Measurements from ENCODE around the gene TACSTD2.
"Not testable (repeated sequence)": the region's sequence is repeated elsewhere in the genome, so short reads cannot be mapped to it uniquely, and the experiment has no call there.

Gene TACSTD2, protein sequence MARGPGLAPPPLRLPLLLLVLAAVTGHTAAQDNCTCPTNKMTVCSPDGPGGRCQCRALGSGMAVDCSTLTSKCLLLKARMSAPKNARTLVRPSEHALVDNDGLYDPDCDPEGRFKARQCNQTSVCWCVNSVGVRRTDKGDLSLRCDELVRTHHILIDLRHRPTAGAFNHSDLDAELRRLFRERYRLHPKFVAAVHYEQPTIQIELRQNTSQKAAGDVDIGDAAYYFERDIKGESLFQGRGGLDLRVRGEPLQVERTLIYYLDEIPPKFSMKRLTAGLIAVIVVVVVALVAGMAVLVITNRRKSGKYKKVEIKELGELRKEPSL

DNA sequence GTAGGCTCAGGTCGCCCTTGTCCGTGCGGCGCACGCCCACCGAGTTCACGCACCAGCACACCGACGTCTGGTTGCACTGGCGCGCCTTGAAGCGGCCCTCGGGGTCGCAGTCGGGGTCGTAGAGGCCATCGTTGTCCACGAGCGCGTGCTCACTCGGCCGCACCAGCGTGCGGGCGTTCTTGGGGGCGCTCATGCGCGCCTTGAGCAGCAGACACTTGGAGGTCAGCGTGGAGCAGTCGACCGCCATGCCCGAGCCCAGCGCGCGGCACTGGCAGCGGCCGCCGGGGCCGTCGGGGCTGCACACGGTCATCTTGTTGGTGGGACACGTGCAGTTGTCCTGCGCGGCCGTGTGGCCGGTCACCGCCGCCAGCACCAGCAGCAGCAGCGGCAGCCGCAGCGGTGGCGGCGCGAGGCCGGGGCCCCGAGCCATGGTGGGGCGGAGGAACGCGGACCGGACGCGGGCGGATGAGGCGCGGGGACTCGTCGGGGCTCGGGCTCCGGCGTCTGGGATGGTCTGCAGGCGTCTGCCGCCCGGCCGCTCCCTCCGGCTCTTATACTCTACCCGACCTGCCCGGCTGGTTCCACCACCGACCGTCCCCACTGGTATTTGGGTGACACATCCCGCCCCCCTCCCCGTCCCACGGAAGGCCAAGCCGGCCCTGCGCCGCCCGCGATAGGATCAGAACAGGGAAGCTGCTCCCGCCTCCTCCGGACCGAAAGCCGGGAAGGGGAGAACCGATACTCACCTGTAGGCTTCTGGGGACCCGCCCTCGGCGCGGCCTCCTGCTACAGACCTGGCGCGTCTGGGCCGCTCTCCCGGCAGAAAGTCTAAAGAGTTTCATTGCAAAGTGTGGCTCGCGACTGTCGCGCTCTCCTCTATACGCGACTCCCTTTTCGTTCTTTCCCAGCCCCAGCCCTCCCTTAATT lies at the start of gene TACSTD2:
TSS of gene TACSTD2 (minus strand) at position 526 of the 927 bp plus-strand sequence. CDS start at position 430, 96 bp downstream.
- DNase-seq: no peak

DNA sequence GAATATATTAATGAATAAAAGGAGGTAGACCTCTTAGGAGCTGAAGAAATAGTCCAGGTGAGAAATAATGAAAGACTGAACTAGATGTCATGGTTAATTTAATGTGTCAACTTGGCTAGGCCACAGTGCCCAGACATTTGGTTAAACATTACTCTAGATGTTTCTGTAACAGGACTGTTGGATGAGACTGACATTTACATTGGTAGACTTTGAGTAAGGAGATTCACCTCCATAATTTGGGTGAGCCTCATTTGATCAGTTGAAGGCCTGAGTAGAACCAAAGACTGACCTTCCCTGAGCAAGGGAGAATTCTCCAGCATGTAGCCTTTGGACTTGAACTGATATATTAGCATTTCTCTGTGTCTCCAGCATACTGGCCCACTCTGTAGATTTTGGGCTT lies 49.2 kb upstream of the TACSTD2 start:
- DNase-seq: no peak

DNA sequence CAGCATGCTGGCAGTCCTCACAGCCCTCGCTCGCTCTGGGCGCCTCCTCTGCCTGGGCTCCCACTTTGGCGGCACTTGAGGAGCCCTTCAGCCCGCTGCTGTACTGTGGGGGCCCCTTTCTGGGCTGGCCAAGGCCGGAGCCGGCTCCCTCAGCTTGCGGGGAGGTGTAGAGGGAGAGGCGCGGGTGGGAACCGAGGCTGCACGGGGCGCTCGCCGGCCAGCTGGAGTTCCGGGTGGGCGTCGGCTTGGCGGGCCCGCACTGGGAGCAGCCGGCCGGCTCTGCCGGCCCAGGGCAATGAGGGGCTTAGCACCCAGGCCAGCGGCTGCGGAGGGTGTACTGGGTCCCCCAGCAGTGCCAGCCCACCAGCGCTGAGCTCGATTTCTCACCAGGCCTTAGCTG lies 46.2 kb upstream of the TACSTD2 start:
- not testable (repeated sequence) for DNase-seq

DNA sequence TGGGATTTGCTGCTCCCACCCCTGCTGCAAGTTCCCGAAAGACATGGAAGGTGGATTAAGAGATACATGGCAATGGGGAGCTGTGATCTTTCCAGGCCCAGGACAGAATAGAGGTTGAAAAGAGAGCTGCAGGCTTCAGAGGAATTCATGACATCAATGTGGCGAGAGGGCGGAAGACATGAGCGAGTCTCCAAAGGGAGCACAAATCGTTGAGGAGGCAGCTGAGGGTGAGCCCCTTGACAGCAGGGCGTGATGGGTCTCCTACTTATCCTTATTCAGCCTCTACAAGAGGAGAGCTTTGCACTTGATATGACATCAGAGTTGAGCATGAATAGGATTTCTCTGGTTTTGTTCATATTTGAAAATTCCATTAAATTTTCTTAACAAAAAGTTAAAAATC lies 45.5 kb upstream of the TACSTD2 start:
- no peak for DNase-seq

DNA sequence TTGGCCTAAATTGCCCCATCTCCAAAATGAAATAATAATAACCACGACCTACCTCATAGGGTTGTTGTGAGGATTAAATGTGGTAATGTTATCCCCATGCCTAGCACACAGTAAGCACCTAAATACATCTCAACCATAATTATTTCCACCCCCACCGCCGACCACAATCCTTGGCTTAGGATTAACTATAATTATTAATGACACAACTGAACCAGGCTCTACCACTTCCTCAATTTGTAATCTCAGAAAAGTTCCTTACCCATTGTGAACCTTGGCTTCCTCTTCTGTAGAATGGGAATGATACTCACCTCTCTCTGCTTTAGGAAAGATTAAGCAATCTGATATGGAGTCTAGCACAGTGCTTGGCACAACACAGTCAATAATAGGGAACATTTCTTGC lies 44.3 kb upstream of the TACSTD2 start:
- no peak for DNase-seq

DNA sequence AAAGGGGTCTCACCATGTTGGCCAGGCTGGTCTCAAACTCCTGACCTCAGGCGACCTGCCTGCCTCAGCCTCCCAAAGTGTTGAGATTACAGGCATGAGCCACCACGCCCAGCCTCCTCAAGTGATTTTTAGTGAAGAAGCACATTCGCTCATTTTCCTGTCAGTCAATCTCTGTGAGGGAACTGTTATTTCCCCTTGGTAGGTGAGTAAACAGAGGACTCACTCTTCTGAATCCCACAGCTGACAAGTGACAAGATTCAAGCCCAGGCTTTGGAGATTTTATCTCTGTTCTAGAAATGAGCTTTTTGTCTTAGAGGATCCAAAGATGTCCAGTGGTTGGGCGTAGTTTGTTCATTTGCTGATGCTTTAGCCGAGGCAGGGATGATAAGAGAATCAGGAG lies 43.9 kb upstream of the TACSTD2 start:
- no peak for DNase-seq

DNA sequence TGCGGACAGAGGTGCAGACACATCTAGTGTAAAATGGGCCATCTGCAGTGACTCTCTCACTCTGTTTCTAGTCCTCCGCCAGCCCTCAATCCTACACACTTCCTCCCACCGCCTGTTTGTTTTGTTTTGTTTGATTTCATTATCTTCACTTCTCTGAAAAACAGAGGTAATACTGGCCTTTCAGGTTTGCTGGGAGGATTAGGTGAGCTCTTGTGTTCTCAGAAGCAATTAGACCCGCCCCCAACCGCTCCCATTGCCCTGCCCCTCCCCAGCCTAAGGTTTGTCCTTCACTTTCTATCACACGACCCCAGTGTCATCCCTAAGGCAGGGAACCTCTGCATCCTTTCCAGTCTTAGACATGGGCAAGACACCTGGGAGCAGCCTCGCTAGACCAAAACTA lies 43.2 kb upstream of the TACSTD2 start:
- DNase-seq: peak; percentile 17

DNA sequence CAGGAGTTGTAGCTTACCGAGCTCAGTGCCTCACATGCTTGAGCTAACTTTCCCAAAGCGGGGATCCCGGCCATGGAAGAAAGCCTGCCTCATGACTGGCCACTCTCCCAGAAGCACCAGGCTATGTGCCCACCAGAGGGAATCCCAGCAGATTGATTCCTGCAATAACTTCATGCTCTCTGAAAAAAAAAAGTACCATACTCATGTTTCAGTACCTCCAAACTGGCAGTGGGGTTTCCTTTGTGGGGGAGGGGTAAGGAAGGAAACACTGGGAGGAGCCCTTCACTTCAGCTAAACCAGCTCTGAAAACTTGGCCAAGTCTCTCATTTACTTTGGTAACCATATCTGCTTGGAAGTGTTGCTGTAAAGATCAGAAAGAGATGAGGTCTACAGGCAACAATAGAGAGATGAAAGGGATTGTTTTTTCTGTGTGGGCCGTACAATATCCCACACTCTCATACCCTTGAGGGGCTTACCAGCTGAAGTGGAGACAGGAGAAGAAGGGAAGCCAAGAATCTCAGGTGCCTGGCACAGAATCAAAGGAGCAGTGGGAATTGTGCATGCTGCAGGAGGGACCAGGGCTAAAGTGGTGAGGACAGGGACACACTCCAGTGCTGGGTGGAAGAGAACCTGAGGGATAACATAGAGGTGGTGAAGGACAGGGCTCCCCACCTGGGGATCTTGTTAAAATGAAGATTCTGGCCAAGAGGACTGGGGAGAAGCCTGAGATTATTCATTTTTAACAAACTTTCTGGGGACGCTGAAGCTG lies 42.4 kb upstream of the TACSTD2 start:
- DNase-seq: no peak

DNA sequence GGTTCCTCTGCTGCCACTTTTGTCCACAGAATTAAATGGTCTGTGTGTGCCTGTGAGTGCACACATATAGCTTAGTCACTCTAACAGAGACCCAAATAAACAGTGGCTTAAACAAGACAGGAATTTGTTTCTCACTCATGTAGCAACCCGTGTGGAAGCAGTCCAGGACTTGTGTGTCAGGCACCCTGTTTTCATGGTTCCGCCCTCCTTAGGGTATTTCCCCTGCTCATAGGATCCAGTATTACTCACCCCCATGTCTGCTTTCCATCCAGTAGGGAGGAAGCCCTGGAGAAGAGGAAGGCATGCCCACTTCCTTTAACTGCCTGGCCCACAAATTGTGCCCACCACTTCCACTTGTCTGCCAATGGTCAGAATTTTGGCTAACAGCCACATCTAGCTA lies 41.3 kb upstream of the TACSTD2 start:
- DNase-seq: no peak

DNA sequence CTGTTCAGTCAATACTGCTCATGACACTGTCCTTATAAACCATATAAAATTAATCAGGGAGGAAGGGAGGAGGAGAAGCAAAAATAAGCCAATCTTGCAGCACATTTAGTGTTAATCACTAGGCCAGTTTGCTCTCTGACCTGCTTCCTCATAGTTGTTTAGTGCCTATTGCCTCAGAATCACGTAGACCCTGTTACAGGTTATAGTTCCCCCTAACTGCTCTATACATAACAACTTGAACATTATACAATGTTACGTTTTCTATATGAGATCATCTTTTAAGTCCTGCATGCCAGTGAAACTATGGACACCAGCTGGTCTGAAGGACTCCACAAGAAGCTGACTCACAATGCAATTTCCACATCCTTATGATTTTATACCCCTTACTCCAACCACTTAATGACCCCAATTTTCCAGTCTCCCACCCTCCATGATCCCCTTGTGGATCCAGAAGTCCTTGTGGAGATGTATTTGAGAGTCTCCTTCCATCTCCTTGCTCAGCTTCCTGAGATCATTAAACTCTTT lies 34.9 kb upstream of the TACSTD2 start:
- DNase-seq: no peak

DNA sequence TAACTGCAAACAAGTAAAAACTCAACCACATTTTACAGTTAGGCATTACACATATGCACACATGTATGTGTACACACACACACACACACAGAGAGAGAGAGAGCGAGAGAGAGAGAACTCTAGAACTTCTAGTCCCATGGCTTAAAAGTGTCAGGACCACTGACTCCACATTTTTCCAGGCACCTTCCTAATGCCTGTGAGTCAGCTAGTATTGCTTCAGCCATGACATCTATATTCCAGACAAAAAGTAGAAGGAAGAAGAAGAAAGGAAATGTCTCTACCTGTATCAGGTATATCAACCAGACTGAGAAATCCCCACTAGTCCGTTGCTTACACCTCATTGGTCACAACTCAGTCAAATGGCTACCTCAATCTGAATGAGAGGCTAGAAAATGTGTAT lies 31.9 kb upstream of the TACSTD2 start:
- no peak for DNase-seq

DNA sequence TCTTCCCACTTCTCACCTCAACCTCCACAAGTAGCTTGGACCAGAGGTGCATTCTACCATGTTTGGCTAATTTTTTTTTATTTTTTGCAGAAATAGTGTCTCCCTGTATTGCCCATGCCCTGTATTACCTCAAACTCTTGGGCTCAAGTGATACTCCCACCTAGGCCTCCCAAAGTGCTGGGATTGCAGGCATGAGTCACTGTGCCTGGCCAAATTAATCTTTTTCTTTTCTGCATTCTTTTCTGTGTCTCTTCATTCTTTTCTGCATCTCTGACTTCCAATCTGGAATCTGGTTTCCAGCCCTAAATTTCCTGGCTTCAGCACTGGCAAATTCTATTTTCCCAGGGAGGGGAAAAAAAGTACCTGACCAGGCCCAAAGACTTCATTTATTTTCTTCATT lies 31.2 kb upstream of the TACSTD2 start:
- DNase-seq: no peak

DNA sequence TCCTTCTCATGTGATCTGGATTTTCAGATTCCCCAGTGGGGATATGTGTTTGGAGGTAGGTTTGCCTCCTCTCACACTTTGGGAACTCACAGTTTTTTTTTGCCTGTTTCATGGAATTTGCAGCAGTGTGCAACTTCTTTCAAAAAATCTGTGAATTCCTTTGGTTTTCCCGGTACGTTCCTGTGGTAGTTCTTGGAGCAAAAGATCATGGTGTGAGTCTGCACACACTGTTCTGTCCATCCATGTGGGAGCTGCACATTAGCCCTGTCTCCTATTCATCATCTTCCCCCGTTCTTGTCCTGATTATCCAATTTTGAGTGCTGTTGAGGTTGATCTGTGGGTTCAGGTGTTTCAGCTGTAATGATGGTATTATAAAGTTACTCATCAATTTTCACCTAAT lies 30.3 kb upstream of the TACSTD2 start:
- no peak for DNase-seq

DNA sequence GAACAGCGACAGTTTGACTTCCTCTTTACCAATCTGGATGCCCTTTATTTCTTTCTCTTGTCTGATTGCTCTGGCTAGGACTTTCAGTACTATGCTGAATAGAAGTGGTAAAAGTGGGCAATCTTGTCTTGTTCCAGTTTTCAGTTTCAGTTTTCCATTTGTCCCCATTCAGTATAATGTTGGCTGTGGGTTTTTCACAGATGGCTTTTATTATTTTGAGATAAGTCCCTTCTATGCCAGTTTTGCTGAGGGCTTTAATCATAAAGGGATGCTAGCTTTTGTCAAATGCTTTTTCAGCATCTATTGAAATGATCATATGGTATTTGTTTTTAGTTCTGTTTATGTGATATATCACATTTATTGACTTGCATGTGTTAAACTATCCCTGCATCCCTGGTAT lies 24.9 kb upstream of the TACSTD2 start:
- DNase-seq: not testable (repeated sequence)

DNA sequence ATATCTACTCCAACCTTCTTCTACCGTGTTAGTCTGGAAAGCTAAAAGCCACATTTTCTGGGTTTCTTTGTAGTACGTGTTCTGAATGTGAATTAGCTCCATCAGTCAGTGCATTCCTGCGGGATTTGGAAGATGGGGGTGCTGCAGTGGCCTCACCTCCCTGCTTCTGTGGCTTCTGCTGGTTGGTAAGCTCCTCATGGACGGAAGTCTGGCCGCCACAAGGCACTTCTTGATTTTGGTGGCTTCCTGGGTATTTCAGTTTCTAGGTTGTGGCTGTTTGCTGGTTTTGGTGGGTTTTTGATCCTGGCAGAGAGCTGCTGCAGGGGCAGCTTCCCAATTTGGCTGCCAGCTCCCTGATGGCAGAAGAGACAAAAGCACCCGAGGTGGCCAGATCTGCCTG lies 20.9 kb upstream of the TACSTD2 start:
- no peak for DNase-seq

DNA sequence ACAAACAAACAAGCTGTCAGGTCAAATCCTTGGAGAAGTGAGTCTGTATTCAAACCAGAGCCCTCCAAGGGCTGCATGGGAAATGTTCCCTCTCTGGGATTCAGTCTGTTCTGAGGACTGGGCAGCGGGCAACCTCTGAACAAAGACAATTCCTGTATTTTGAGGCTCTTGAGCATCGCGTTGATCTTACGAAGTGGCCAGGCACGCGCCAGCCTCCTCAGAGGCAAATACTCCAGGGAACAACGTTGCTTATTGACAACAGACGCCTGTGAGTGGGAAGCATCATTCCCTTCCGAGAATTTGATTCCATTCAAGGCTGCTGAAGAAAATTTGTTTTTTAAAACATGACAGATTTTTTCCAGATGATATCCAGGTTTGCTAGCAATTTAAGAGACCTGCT lies 20.0 kb upstream of the TACSTD2 start:
- DNase-seq: no peak

DNA sequence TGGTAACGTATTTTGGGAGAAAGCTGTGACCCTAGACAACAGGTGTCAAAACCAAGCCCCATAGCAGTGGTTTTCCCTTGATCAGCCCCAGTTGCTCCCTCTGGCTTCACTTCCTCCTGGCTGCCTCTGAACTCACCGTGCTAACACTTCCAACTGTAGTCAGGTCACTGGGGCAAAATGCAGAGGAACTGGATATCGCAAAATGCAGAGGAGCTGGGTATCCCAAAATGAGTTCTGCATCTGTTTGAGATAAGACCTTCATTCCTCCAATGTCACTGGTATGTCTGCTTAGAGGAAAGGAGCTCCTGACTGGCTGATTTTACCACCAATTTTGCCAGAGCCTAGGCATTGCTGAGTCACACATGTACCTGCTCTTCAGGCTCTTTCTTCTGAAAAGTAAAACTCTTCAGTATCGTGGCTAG lies 19.6 kb upstream of the TACSTD2 start:
- DNase-seq: no peak

DNA sequence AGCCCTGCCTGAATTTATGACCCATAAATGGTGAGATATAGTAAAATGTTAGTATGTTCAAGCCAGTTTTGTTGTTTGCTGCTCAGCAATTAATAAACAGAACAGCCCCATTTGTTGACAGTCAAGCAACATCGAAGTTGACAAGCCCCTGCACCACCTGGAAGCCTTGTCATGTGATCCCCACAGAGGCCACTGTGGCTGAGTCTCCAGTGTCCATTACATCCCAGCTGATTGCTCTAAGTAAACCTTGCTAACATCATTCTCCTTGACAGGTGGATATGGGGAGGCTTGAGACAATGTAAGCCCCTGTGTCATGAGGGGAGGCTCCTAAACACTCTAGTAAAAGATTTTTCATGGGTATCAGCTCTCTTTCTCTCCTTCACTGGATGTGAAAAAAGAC lies 17.5 kb upstream of the TACSTD2 start:
- no peak for DNase-seq

DNA sequence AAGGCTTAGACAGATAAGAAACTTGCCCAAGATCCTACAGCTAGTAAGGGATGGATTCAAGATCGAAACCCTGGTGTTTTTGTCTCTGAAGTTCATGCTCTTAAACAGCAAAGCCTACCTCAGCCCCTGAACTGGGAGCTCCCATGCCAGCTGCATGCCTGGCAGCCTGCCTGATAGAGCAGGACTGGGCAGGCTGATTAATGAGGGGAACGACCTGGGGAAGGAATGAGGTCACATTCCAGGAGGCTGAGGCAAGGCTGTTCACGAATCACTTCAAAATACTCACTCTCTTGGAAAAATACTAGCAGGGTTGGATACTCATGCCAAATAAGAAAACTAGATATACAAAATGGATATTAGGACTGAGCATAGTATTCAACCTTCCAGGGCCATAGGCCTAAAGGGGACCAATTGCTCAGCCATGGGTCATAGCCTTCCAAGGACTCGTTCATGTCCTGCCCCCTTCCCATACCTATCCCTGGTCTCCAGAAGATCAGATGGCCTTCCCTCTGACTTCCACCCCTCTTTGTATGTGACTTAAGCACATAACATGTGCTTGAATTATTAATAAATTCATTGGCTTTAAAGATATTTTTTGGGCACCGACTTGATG lies 15.6 kb upstream of the TACSTD2 start:
- no peak for DNase-seq

DNA sequence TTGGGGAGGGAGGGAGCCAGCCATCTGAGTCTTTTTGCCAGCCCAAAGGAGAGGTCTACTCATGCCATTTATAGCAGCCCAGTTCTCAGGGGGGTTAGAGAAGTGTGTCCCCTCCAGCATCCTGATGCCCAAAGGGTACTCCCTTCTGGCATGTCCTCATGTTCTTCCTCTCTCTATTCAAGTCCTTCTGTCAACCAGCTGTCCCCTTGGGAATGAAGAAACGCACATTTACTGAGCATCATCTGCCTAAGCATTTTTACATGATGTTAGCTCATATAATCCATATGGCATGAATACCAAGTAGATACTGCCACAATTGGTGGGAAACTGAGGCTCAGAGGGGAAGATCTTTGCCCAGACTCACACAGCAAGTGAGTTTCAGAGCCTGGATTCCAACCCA lies 14.8 kb upstream of the TACSTD2 start:
- DNase-seq: no peak

DNA sequence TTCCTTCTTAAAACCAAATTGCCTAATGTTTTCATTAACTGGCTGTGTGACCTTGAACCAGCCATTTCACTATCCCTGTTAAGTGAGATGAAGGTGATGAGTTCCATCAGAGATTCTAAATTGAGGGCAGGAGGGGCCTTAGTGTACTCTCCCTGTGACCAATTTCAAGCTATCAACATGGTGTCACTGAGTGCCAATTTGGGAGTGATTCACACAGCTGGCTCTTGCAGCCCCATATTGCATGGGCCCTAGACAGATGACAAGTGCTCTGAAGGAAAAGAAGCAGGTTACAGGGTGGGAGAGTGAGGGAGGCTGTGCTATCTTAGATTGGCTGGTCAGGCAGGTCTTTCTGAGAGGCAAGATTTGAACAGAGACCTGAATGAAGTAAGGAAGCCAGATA lies 13.0 kb upstream of the TACSTD2 start:
- DNase-seq: no peak

DNA sequence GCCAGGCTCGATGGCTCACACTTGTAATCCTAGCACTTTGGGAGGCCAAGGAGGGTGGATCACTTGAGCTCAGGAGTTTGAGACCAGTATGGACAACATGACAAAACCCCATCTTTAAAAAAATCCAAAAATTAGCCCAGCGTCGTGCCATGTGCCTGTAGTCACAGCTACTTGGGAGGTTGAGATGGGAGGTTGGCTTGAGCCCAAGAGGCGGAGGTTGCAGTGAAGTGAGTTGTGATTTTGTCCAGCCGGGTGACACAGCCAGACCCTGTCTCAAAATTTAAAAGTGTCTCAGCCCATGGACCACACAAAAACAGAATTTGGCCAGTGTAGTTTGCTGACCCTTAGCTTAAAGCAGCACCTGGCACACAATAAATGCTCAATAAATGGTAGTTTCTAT lies 11.3 kb upstream of the TACSTD2 start:
- no peak for DNase-seq

DNA sequence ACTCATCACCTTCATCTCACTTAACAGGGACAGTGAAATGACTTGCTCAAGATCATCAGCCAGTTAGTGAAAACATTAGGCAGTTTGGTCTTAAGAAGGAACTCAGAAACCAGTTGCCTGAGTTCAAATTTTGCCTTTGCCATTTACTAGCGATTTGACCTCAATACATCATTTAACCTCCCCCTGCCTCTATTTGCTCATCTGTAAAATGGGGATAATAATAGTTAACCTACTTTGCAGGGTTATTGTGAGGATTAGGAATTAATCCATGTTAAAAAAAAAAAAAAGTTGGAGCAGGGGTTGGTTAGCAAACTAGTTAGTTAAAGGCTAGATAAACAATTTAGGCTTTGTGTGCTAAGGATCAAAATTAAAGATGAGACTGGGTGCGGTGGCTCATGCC lies 10.6 kb upstream of the TACSTD2 start:
- DNase-seq: no peak

Data from COR-L47 (cell line).